HCT116 (cell line): ENCODE measurements around the gene TCEANC.

ENCODE experiments used
- EZH2 ChIP-seq: fragments of 200-600 bp; sonication (generic); IDR thresholded peaks from 2 replicates; pipeline ENCODE4 v1.6.1; 2017; ENCODE audit warnings: antibody characterized with exemption, mixed run types
- POLR2A ChIP-seq: IDR thresholded peaks from 2 replicates; pipeline ENCODE4 v1.7.0; 2011; ENCODE audit warnings: borderline replicate concordance; ENCODE audit not compliant: insufficient read depth, insufficient read length; ENCODE audit errors: extremely low read depth
- POLR2AphosphoS5 ChIP-seq: IDR thresholded peaks from 2 replicates; pipeline ENCODE4 v1.6.1; 2011; ENCODE audit warnings: mild to moderate bottlenecking, low read depth, low read length, moderate library complexity
- TF ChIP-seq, protein P1 (sequence below): IDR thresholded peaks from 2 replicates; pipeline ENCODE4 v1.6.1; 2012; ENCODE audit warnings: low read depth

DNA sequence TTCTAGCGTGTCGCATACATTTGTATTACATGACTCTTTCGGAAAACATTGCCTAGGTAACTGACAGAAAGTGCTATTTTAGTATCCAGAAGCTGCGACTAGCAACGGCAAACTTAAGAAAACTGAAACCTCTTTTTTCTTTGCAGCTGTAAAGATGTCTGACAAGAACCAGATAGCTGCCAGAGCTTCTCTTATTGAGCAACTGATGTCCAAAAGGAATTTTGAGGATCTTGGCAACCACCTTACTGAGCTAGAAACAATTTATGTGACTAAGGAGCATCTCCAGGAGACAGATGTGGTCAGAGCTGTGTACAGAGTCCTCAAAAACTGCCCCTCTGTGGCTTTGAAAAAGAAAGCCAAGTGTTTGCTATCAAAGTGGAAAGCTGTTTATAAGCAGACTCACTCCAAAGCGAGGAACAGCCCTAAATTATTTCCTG is 9.4 kb downstream of the TCEANC start:
- TF ChIP-seq EZH2 = no peak
- TF ChIP-seq POLR2AphosphoS5 = no peak
- TF ChIP-seq, protein P1, sequence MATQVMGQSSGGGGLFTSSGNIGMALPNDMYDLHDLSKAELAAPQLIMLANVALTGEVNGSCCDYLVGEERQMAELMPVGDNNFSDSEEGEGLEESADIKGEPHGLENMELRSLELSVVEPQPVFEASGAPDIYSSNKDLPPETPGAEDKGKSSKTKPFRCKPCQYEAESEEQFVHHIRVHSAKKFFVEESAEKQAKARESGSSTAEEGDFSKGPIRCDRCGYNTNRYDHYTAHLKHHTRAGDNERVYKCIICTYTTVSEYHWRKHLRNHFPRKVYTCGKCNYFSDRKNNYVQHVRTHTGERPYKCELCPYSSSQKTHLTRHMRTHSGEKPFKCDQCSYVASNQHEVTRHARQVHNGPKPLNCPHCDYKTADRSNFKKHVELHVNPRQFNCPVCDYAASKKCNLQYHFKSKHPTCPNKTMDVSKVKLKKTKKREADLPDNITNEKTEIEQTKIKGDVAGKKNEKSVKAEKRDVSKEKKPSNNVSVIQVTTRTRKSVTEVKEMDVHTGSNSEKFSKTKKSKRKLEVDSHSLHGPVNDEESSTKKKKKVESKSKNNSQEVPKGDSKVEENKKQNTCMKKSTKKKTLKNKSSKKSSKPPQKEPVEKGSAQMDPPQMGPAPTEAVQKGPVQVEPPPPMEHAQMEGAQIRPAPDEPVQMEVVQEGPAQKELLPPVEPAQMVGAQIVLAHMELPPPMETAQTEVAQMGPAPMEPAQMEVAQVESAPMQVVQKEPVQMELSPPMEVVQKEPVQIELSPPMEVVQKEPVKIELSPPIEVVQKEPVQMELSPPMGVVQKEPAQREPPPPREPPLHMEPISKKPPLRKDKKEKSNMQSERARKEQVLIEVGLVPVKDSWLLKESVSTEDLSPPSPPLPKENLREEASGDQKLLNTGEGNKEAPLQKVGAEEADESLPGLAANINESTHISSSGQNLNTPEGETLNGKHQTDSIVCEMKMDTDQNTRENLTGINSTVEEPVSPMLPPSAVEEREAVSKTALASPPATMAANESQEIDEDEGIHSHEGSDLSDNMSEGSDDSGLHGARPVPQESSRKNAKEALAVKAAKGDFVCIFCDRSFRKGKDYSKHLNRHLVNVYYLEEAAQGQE = no peak
- TF ChIP-seq POLR2A = no peak
